Right atrium auricular region (tissue), 2 donors: ENCODE results near the gene CD79B. TPM values are rescaled to one million over a fixed set of nuclear protein-coding genes. Genes with fewer than 3 reads are reported as not detected.

Experiments
- DNase-seq: peaks from one replicate; pipeline ENCODE4 v3.0.0-alpha.2; 2019; ENCODE audit warnings: low spot score
- H3K27ac ChIP-seq, 2 donors: fragments of 200-600 bp; sonication (generic); 1 replicate in 1 of 2; 2 replicates in 1 of 2; pipeline ENCODE4 v1.5.1; 2016 to 2019
- H3K27me3 ChIP-seq, 2 donors: fragments of 200-600 bp; sonication (generic); one replicate each; pipeline versions ENCODE4 v1.5.1 to v1.6.0; 2017 to 2019
- H3K36me3 ChIP-seq: fragments of 200-600 bp; sonication (generic); one replicate; pipeline ENCODE4 v1.5.1; 2016
- H3K4me1 ChIP-seq, 2 donors: fragments of 200-600 bp; sonication (generic); one replicate each; pipeline versions ENCODE4 v1.5.1 to v1.6.0; 2017 to 2019
- H3K4me3 ChIP-seq, 2 donors: fragments of 200-600 bp; sonication (generic); 1 replicate in 1 of 2; 2 replicates in 1 of 2; pipeline ENCODE4 v1.5.1; 2017 to 2019; ENCODE audit warnings: mild to moderate bottlenecking in 1 of 2, moderate library complexity in 1 of 2
- H3K9me3 ChIP-seq, 2 donors: fragments of 200-600 bp; sonication (generic); one replicate each; pipeline ENCODE4 v1.5.1; 2019
- CTCF ChIP-seq, 2 donors: fragments of 200-600 bp; sonication (generic); IDR thresholded peaks; one replicate each; pipeline ENCODE4 v1.5.1; 2019; ENCODE audit warnings: antibody characterized with exemption in 2 of 2
- total RNA-seq, 2 donors: library from RNA; depleted of rRNA; stranded (reverse); fragments of >200 nt; gene quantifications; one replicate each; pipeline ENCODE4 v1.1.0, GENCODE V29; 2016

The CD79B gene
- total RNA-seq, 2 donors from 2014 or later, result 2.2 to 7.3 TPM

DNA sequence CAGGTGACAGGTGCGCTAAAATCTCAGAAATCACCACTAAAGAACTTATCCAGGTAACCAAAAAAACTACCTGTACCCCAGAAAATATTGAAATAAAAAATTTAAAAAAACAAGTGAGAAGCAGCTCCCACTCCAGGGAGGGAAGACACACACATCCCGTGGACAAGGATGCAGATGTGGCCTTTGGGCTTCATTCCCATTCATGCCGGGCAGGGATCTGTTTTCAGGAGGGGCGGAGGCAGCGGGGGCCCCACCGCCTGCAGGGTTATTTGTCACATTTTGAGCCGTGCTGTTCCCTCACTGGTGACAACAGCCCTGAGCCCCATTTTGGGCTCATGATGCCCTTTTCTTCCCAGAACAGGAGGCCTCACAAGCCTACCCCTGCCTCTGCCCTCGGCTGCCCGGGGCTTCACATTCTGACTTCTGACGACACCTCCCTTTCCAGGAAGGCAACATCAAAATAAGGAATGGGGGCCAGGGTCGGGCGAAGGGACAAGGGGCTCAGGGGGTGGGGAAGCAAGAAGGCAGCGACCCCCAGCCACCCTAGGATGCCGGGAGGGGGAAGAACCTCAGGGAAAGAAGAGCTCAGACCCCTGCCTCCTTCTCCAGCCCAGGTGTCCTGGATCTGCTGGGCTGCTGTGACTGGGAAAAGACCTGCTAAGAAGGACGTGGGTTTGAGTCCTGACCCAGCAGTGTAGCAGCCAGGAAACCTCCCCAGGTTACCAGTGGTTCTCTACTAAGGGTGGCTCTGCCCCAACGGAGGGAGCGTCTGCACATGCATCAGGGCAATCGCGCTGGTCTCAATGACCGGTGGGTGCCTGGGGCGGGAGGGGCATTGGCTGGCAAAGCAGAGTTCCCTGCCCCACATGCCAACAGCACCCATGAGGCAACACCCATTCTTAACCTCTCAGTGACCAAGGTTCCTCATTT, 2.3 kb upstream of the CD79B start:
- no peak overlapping the region for H3K27ac ChIP-seq
- no peak overlapping the region for H3K4me3 ChIP-seq
- peaks cover 0 to 20% of the 10 kb centered on the region in 2 donors for H3K4me1 ChIP-seq
- no peaks in the 10 kb centered on the region for H3K27me3 ChIP-seq
- no peaks in the 10 kb centered on the region for H3K9me3 ChIP-seq
- no peaks in the 10 kb centered on the region for H3K36me3 ChIP-seq
- DNase-seq, result no peak
- no peak for TF ChIP-seq CTCF (IDR thresholded peaks at IDR 0.05)

GRCh38 chr17:63933598-63933997, 1.5 kb upstream of the CD79B start:
- Histone ChIP-seq H3K9me3 (no peaks in the 10 kb centered on the region), H3K27ac (no peak overlapping the region), H3K27me3 (no peaks in the 10 kb centered on the region), H3K36me3 (no peaks in the 10 kb centered on the region), H3K4me1 (peaks cover 0 to 20% of the 10 kb centered on the region in 2 donors), H3K4me3 (no peak overlapping the region)
- DNase-seq, result no peak
- TF ChIP-seq CTCF (IDR thresholded peaks at IDR 0.05), result no peak

- Histone ChIP-seq H3K27ac (no peak overlapping the region), H3K36me3 (no peaks in the 10 kb centered on the region), H3K4me1 (peaks cover 0 to 20% of the 10 kb centered on the region in 2 donors), H3K9me3 (no peaks in the 10 kb centered on the region), H3K27me3 (no peaks in the 10 kb centered on the region), H3K4me3 (no peak overlapping the region)
- TF ChIP-seq CTCF (IDR thresholded peaks at IDR 0.05), result no peak
- no peak for DNase-seq
Observed at GRCh38 chr17:63932721-63933120, 590 bp upstream of the CD79B start.

DNA sequence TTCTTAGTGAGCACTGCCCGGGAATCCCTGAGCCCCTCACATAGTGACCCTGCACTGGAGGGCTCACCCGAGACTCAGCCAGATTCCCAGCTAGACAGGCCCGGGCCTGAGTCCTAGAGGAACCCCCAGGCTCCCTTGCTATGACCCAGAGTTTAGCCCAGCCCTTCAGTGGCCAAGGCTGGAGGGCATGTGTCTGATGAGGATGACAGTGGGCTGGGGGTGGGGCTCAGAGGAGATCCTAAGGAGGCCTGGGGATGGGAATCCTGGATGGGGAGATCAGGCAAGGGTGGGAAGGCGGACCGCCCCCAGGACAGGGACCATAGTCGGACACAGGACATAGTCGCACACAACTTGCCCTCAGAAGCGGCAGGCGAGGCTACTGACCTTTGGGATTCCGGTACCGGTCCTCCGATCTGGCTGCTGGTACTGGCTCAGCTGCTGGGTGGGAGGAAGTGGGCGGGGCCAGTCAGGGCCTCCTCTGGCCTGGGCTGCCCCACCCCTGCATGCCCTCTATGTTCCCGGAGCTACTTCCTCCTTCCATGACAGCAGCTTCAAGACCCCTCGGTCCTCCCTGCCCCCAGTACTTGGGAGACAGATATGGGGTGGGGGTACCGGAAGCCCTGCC, 1.1 kb downstream of the CD79B start:
- Histone ChIP-seq H3K36me3 (no peaks in the 10 kb centered on the region), H3K27me3 (no peaks in the 10 kb centered on the region), H3K4me1 (peaks cover 0 to 20% of the 10 kb centered on the region in 2 donors), H3K27ac (peak overlapping the region; percentile 32 to 71), H3K9me3 (no peaks in the 10 kb centered on the region), H3K4me3 (peak overlapping the region; percentile 14 to 23)
- TF ChIP-seq CTCF (IDR thresholded peaks at IDR 0.05), result no peak
- DNase-seq, result peak; percentile 79

DNA sequence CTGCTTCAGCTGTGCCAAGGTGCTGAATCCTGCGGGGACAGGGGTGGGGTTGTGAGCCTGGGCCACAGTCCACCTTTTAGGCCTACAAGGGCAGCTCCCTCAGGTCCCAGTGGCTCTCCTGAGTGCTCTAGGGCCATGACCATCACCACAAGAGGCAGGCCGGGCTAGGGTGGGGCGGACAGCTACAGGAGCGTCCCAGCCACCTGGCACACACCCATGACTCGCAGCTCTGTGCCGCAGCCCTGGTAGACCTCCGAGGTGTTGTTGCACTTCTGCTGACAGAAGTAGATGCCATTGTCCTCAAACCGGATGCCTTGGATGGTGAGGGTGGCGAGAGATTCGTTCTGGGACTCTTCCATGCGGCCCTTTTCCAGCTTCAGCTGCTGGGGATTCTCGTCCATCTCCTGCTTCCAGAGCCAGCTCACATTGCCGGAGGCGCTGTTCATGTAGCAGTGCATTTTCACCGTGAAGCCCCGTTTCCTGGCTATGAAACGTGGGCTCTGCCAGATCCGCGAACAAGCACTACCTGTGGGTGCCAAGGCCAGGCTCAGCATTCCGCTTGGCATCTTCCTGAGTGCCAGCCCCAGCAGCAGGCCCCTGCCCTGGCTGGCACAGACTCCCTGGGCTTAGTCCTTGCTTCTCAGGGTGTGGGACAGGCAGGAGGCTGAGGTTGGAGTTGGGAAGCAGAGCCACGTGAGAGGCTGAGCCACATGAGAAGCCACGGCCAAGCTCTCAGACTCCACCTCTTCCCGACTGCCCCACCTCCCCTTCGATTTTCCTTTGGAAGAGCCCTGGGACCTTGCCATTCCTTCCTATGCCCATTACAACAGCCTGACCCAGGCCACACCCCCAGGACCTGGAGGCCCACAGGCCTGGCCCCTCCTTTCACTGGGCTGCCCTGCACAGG, 2.0 kb downstream of the CD79B start:
- peak overlapping the region; percentile 32 to 71 for H3K27ac ChIP-seq
- no peaks in the 10 kb centered on the region for H3K27me3 ChIP-seq
- H3K9me3 ChIP-seq, result no peaks in the 10 kb centered on the region
- DNase-seq, result no peak
- TF ChIP-seq CTCF (IDR thresholded peaks at IDR 0.05), result no peak
- peaks cover 0 to 20% of the 10 kb centered on the region in 2 donors for H3K4me1 ChIP-seq
- H3K36me3 ChIP-seq, result no peaks in the 10 kb centered on the region
- no peak overlapping the region for H3K4me3 ChIP-seq
